ENCODE measurements around the gene SLC1A3.

SLC1A3 gene

DNA sequence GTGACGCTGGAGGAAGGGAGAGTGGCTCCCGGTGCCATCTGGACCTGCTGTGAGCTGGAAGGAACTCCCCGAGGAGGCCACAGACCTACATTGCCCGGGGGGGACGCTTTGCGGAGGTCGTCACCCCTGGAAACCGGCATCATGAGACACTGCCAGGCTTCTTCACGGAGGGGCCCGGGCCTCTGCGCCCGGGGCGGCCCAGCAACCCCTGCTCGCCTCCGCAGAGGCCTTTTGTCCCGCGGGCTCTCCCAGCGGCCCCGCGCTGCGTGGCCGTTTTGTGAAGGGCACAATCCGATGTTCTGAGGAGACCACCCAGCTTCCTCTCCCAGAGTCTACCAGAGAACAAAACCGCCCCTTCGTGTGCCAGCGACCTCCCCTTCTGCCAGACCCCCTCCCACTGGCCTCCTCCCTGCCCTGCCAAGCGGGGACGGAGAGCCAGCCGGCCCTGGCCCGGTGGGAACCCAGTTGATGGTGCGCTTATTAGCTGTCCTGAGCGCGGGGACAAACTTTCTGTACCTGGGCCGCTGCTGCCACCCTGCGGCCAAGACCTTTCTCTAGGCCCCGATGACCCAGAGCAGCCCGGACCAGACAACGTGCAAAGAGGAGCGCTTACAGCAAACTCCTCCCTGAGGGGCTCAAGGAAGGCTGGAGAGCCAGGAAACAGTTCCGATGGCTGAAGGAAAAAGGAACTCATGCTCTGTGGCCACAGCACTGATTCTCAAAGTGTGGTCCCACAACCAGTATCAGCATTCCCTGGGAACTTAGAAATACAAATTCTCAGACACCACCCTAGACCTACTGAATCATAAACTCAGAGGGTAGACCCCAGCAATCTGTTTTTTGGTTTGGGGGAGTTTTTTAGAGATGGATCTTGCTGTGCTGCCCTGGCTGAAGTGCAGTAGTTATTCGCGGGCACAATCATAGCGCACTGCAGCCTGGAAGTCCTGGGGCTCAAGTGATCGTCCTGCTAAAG, 86.7 kb downstream of the SLC1A3 start:
- Histone ChIP-seq H3K27me3 (ENCODE audit: control insufficient read depth in 1 of 2, insufficient read depth in 2 of 2, low read length in 2 of 2) (no peaks in the 10 kb centered on the region), H3K27ac (ENCODE audit: low read depth, low read length) (no peak overlapping the region), H3K9me3 (ENCODE audit: low read length) (no peaks in the 10 kb centered on the region), H3K36me3 (ENCODE audit: insufficient read depth, low read length) (no peaks in the 10 kb centered on the region), H3K9ac (ENCODE audit: low read length) (no peak overlapping the region), H3K4me3 (ENCODE audit: low read depth in 1 of 2, low read length in 2 of 2) (peak overlapping the region in 1 of 2 donors; percentile 9), H3K4me1 (ENCODE audit: insufficient read depth, low read length) (peaks cover 22% of the 10 kb centered on the region)

GRCh38 chr5:36694351-36694750, 87.9 kb downstream of the SLC1A3 start:
- Histone ChIP-seq H3K4me1 (ENCODE audit: insufficient read depth, low read length) (peaks cover 22% of the 10 kb centered on the region), H3K4me3 (ENCODE audit: low read depth in 1 of 2, low read length in 2 of 2) (no peak overlapping the region), H3K9ac (ENCODE audit: low read length) (no peak overlapping the region), H3K9me3 (ENCODE audit: low read length) (no peaks in the 10 kb centered on the region), H3K36me3 (ENCODE audit: insufficient read depth, low read length) (no peaks in the 10 kb centered on the region), H3K27ac (ENCODE audit: low read depth, low read length) (no peak overlapping the region), H3K27me3 (ENCODE audit: control insufficient read depth in 1 of 2, insufficient read depth in 2 of 2, low read length in 2 of 2) (no peaks in the 10 kb centered on the region)

DNA sequence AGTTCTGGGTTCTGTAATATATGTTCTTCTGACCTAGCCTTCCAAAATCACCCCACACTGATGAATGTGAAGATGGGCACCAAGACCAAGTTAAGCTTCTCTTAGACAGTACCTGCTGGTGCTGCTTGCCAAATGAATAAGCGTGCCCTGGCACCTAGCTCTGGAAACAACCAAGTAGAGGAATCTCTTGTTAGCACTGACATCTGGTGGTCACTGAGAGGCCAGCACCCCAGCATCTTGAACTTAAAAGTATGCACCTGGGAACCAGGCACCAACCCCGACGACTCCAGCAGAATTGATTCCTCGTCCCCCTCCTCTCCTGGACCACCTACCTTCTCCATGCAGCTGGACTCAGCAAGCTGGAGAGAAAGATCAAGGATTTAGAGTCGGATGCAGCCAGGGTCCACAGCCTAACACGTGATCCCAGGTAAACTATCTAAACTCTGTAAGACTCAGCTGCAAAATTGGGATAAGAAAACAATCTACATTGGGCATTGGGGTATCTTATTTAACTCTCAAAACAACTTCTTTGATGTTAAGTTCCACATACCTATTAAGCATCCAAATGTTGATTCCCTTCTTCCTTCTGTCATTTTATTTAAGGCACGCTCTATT, 89.8 kb downstream of the SLC1A3 start:
- H3K9ac ChIP-seq (ENCODE audit: low read length) = no peak overlapping the region
- H3K9me3 ChIP-seq (ENCODE audit: low read length) = no peaks in the 10 kb centered on the region

DNA sequence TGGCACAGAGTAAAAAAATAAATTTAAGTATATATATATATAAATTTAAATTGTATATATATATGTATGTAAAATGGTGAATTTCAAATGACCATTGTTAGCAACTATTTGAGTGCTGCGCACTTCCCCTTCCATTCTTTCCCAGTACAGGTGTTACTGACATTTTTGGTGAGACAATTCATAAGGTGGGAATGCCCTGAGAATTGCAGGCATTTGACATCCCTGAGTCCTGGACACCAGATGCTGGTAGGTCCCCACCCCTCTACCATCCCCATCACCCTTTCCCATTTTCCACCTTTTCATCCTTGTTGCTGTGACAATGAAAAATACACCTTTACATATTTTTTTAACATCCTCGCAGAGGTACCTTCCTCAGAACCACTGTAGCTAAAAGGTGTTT, 91.6 kb downstream of the SLC1A3 start:
- Histone ChIP-seq H3K9ac (ENCODE audit: low read length) (no peak overlapping the region), H3K27me3 (ENCODE audit: control insufficient read depth in 1 of 2, insufficient read depth in 2 of 2, low read length in 2 of 2) (no peaks in the 10 kb centered on the region), H3K4me1 (ENCODE audit: insufficient read depth, low read length) (peaks cover 4% of the 10 kb centered on the region), H3K4me3 (ENCODE audit: low read depth in 1 of 2, low read length in 2 of 2) (no peak overlapping the region), H3K36me3 (ENCODE audit: insufficient read depth, low read length) (no peaks in the 10 kb centered on the region), H3K27ac (ENCODE audit: low read depth, low read length) (no peak overlapping the region), H3K9me3 (ENCODE audit: low read length) (no peaks in the 10 kb centered on the region)

More for the DNA sequence above, 89.8 kb downstream of the SLC1A3 start:
- no peaks in the 10 kb centered on the region for H3K36me3 ChIP-seq (ENCODE audit: insufficient read depth, low read length)
- H3K27me3 ChIP-seq (ENCODE audit: control insufficient read depth in 1 of 2, insufficient read depth in 2 of 2, low read length in 2 of 2) = no peaks in the 10 kb centered on the region
- H3K4me3 ChIP-seq (ENCODE audit: low read depth in 1 of 2, low read length in 2 of 2) = no peak overlapping the region
- H3K4me1 ChIP-seq (ENCODE audit: insufficient read depth, low read length) = peaks cover 22% of the 10 kb centered on the region
- no peak overlapping the region for H3K27ac ChIP-seq (ENCODE audit: low read depth, low read length)

GRCh38 chr5:36701085-36701698, 94.8 kb downstream of the SLC1A3 start:
- Histone ChIP-seq H3K9me3 (ENCODE audit: low read length) (no peaks in the 10 kb centered on the region), H3K36me3 (ENCODE audit: insufficient read depth, low read length) (no peaks in the 10 kb centered on the region), H3K4me1 (ENCODE audit: insufficient read depth, low read length) (no peaks in the 10 kb centered on the region), H3K27ac (ENCODE audit: low read depth, low read length) (no peak overlapping the region), H3K9ac (ENCODE audit: low read length) (no peak overlapping the region), H3K4me3 (ENCODE audit: low read depth in 1 of 2, low read length in 2 of 2) (no peak overlapping the region), H3K27me3 (ENCODE audit: control insufficient read depth in 1 of 2, insufficient read depth in 2 of 2, low read length in 2 of 2) (no peaks in the 10 kb centered on the region)

DNA sequence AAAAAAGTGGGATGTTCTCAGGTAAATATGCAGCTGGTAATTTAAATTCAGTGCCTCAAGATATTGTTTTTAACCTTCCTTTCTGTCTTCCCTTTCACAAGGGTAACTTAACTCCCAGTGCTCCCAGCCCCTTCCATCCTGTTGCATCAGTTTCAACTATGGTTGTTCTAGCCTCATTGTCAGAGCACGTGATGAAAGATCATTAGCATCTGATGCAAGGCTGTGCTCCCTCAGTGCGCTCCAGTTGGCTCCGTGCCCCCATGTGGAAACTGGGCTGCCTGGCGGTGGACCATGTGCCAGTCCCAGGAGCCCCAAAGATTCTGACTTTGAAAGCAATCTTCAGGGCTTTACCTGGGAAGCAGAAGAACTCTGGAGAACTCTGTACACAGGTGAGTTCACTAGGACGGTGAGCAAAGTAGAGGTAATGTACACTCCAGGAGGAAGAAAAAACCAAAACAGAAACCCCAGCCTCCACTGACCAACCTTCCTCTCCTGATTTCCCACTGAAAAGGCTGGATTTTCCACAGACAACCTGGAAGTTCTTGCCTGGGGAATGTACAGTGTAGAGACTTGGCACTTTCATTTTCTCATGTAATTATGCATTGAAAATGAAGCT, 96.9 kb downstream of the SLC1A3 start:
- no peak overlapping the region for H3K9ac ChIP-seq (ENCODE audit: low read length)
- H3K36me3 ChIP-seq (ENCODE audit: insufficient read depth, low read length) = no peaks in the 10 kb centered on the region
- H3K4me1 ChIP-seq (ENCODE audit: insufficient read depth, low read length) = no peaks in the 10 kb centered on the region
- no peaks in the 10 kb centered on the region for H3K27me3 ChIP-seq (ENCODE audit: control insufficient read depth in 1 of 2, insufficient read depth in 2 of 2, low read length in 2 of 2)
- H3K4me3 ChIP-seq (ENCODE audit: low read depth in 1 of 2, low read length in 2 of 2) = no peak overlapping the region
- H3K27ac ChIP-seq (ENCODE audit: low read depth, low read length) = no peak overlapping the region
- H3K9me3 ChIP-seq (ENCODE audit: low read length) = peaks cover 5% of the 10 kb centered on the region

DNA sequence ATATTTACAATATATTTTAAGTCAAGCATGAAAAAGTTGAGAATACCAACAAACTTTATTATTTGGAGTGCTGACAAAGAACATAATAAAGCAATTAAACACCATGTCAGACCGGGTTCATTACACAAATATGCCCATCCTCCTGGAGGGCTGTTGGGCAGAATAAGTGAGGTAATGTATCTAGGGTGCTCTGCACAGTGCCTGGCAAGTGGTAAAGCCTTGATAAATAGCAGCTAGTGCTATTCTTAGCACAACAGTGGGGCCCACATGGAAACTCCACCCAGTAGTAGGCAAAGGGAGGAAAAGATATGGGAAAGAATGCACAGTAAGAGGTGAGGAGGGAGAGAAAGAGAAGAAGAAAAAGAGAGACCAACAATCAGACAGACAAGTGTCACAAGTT, 97.7 kb downstream of the SLC1A3 start:
- no peaks in the 10 kb centered on the region for H3K4me1 ChIP-seq (ENCODE audit: insufficient read depth, low read length)
- no peaks in the 10 kb centered on the region for H3K36me3 ChIP-seq (ENCODE audit: insufficient read depth, low read length)
- H3K9me3 ChIP-seq (ENCODE audit: low read length) = peaks cover 5% of the 10 kb centered on the region
- H3K9ac ChIP-seq (ENCODE audit: low read length) = no peak overlapping the region
- H3K4me3 ChIP-seq (ENCODE audit: low read depth in 1 of 2, low read length in 2 of 2) = no peak overlapping the region
- H3K27me3 ChIP-seq (ENCODE audit: control insufficient read depth in 1 of 2, insufficient read depth in 2 of 2, low read length in 2 of 2) = no peaks in the 10 kb centered on the region
- no peak overlapping the region for H3K27ac ChIP-seq (ENCODE audit: low read depth, low read length)

- no peaks in the 10 kb centered on the region for H3K36me3 ChIP-seq (ENCODE audit: insufficient read depth, low read length)
- no peak overlapping the region for H3K27ac ChIP-seq (ENCODE audit: low read depth, low read length)
- no peak overlapping the region for H3K9ac ChIP-seq (ENCODE audit: low read length)
- no peaks in the 10 kb centered on the region for H3K27me3 ChIP-seq (ENCODE audit: control insufficient read depth in 1 of 2, insufficient read depth in 2 of 2, low read length in 2 of 2)
- H3K4me1 ChIP-seq (ENCODE audit: insufficient read depth, low read length) = no peaks in the 10 kb centered on the region
- peaks cover 5% of the 10 kb centered on the region for H3K9me3 ChIP-seq (ENCODE audit: low read length)
- no peak overlapping the region for H3K4me3 ChIP-seq (ENCODE audit: low read depth in 1 of 2, low read length in 2 of 2)
Measured at GRCh38 chr5:36705055-36705454, 98.6 kb downstream of the SLC1A3 start.

- Histone ChIP-seq H3K4me3 (ENCODE audit: low read depth in 1 of 2, low read length in 2 of 2) (no peak overlapping the region), H3K27me3 (ENCODE audit: control insufficient read depth in 1 of 2, insufficient read depth in 2 of 2, low read length in 2 of 2) (no peaks in the 10 kb centered on the region), H3K36me3 (ENCODE audit: insufficient read depth, low read length) (no peaks in the 10 kb centered on the region), H3K27ac (ENCODE audit: low read depth, low read length) (no peak overlapping the region), H3K9ac (ENCODE audit: low read length) (no peak overlapping the region), H3K4me1 (ENCODE audit: insufficient read depth, low read length) (no peaks in the 10 kb centered on the region), H3K9me3 (ENCODE audit: low read length) (peaks cover 5% of the 10 kb centered on the region)
Measured at GRCh38 chr5:36706662-36707061, 100.3 kb downstream of the SLC1A3 start.

GRCh38 chr5:36708996-36709395, 102.6 kb downstream of the SLC1A3 start:
- no peaks in the 10 kb centered on the region for H3K27me3 ChIP-seq (ENCODE audit: control insufficient read depth in 1 of 2, insufficient read depth in 2 of 2, low read length in 2 of 2)
- H3K9ac ChIP-seq (ENCODE audit: low read length) = no peak overlapping the region
- no peak overlapping the region for H3K27ac ChIP-seq (ENCODE audit: low read depth, low read length)
- H3K4me1 ChIP-seq (ENCODE audit: insufficient read depth, low read length) = no peaks in the 10 kb centered on the region
- H3K9me3 ChIP-seq (ENCODE audit: low read length) = peaks cover 5% of the 10 kb centered on the region
- H3K36me3 ChIP-seq (ENCODE audit: insufficient read depth, low read length) = no peaks in the 10 kb centered on the region
- H3K4me3 ChIP-seq (ENCODE audit: low read depth in 1 of 2, low read length in 2 of 2) = no peak overlapping the region

GRCh38 chr5:36710039-36710438, 103.6 kb downstream of the SLC1A3 start:
- H3K36me3 ChIP-seq (ENCODE audit: insufficient read depth, low read length) = no peaks in the 10 kb centered on the region

More at GRCh38 chr5:36710039-36710438, 103.6 kb downstream of the SLC1A3 start:
- Histone ChIP-seq H3K27me3 (ENCODE audit: control insufficient read depth in 1 of 2, insufficient read depth in 2 of 2, low read length in 2 of 2) (no peaks in the 10 kb centered on the region), H3K27ac (ENCODE audit: low read depth, low read length) (no peak overlapping the region), H3K9me3 (ENCODE audit: low read length) (peaks cover 5% of the 10 kb centered on the region), H3K4me3 (ENCODE audit: low read depth in 1 of 2, low read length in 2 of 2) (no peak overlapping the region), H3K9ac (ENCODE audit: low read length) (no peak overlapping the region), H3K4me1 (ENCODE audit: insufficient read depth, low read length) (no peaks in the 10 kb centered on the region)

Measured in muscle layer of colon (tissue), 2 donors.